A549 (cell line): ENCODE data around the gene LMO1.

Source experiments
- CTCF ChIP-seq: fragments of >200 bp; sonication (Bioruptor Twin); formaldehyde crosslinking; IDR thresholded peaks from 3 replicates; pipeline ENCODE4 v1.5.1; 2016
- KDM1A ChIP-seq: fragments of 200-600 bp; sonication (generic); IDR thresholded peaks from 2 replicates; pipeline ENCODE4 v1.6.1; 2016; ENCODE audit warnings: low read depth, mild to moderate bottlenecking
- MAX ChIP-seq: IDR thresholded peaks from 2 replicates; pipeline ENCODE4 v1.6.1; 2012
- MAZ ChIP-seq: fragments of 150-350 bp; IDR thresholded peaks from 2 replicates; pipeline ENCODE4 v1.6.1; 2014; ENCODE audit warnings: antibody characterized with exemption, low read depth, low read length, borderline replicate concordance
- NPAS2 ChIP-seq: fragments of 250-450 bp; sonication (Bioruptor Pico); IDR thresholded peaks from 2 replicates; pipeline ENCODE4 v1.8.0; 2022; ENCODE audit warnings: mild to moderate bottlenecking, moderate library complexity, borderline replicate concordance
- NR3C1 ChIP-seq: fragments of >200 bp; sonication (Bioruptor Twin); formaldehyde crosslinking; IDR thresholded peaks from 3 replicates; pipeline ENCODE4 v1.6.1; 2017
- POLR2A ChIP-seq: IDR thresholded peaks from 2 replicates; pipeline ENCODE4 v1.6.1; 2012; ENCODE audit warnings: mild to moderate bottlenecking, low read length
- RARB ChIP-seq: fragments of 250-450 bp; sonication (Bioruptor Pico); IDR thresholded peaks from 2 replicates; pipeline ENCODE4 v1.8.0; 2021; ENCODE audit warnings: mild to moderate bottlenecking, moderate library complexity
- SMC3 ChIP-seq: fragments of >200 bp; sonication (Bioruptor Twin); formaldehyde crosslinking; IDR thresholded peaks from 3 replicates; pipeline ENCODE4 v1.6.1; 2018; ENCODE audit warnings: inconsistent platforms

DNA sequence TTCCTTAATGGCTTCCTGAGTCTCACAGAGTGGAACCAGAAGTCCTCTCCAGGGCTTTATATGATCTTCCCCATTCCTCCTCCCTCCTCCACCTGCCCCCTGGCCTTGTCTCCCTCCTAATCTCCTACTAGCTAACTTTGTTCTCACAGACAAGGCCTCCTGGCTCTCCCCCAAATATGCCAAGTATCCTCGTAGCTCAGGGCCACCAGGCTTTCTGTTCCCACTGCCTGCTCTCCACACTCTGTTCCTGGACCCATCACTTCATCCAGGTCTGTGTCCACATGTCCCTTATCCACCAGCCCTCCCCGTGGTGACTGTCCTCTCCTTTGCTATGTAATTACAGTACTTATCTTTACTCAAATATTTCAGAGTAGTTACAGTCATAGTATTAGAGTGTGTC, 23.2 kb upstream of the LMO1 start:
- TF ChIP-seq NR3C1 (no peak), KDM1A (no peak), CTCF (no peak), POLR2A (no peak), NPAS2 (CRISPR knock-in tag) (no peak), SMC3 (no peak), RARB (CRISPR knock-in tag) (no peak), MAZ (no peak), MAX (no peak)
